OCI-LY1 (cell line): ENCODE measurements around the gene AFP.

Source experiments
- H2AFZ ChIP-seq: fragments of 200-600 bp; sonication (generic), shearing (Covaris generic); 2 replicates; pipeline ENCODE4 v1.6.0; 2014; ENCODE audit warnings: antibody characterized with exemption, mild to moderate bottlenecking, low read length
- H3F3A ChIP-seq: fragments of 200-600 bp; sonication (generic), shearing (Covaris generic); 2 replicates; pipeline ENCODE4 v1.6.0; 2014; ENCODE audit warnings: mild to moderate bottlenecking, antibody characterized with exemption, low read length, moderate library complexity; ENCODE audit not compliant: insufficient read depth
- H3K27ac ChIP-seq: fragments of 200-600 bp; sonication (generic); 2 replicates; pipeline ENCODE4 v1.5.1; 2014; ENCODE audit warnings: low read length, mixed run types, mild to moderate bottlenecking, low read depth; ENCODE audit not compliant: poor library complexity, severe bottlenecking
- H3K27me3 ChIP-seq: fragments of 200-600 bp; sonication (generic); 2 replicates; pipeline ENCODE4 v1.6.0; 2014; ENCODE audit warnings: antibody characterized with exemption, mild to moderate bottlenecking, low read length, moderate library complexity; ENCODE audit not compliant: insufficient read depth
- H3K36me3 ChIP-seq: fragments of 200-600 bp; sonication (generic); 2 replicates; pipeline ENCODE4 v1.6.1; 2014; ENCODE audit warnings: mild to moderate bottlenecking, antibody characterized with exemption, low read length, moderate library complexity, mixed read lengths; ENCODE audit not compliant: insufficient read depth
- H3K4me1 ChIP-seq: fragments of 200-600 bp; sonication (generic); 2 replicates; pipeline ENCODE4 v1.5.1; 2014; ENCODE audit warnings: mild to moderate bottlenecking, low read length, moderate library complexity; ENCODE audit not compliant: insufficient read depth, severe bottlenecking
- H3K4me2 ChIP-seq: fragments of 200-600 bp; sonication (generic), shearing (Covaris generic); 2 replicates; pipeline ENCODE4 v1.6.1; 2014; ENCODE audit warnings: low read length
- H3K4me3 ChIP-seq: fragments of 200-600 bp; sonication (generic); 2 replicates; pipeline ENCODE4 v1.5.1; 2014; ENCODE audit warnings: low read length, low read depth, mild to moderate bottlenecking, mixed read lengths; ENCODE audit not compliant: poor library complexity, severe bottlenecking
- H3K79me2 ChIP-seq: fragments of 200-600 bp; shearing (Covaris generic); 2 replicates; pipeline ENCODE4 v1.6.1; 2016; ENCODE audit warnings: mixed run types, low read length, mixed read lengths; ENCODE audit not compliant: insufficient read depth
- H3K9ac ChIP-seq: fragments of 200-600 bp; sonication (generic), shearing (Covaris generic); 2 replicates; pipeline ENCODE4 v1.6.1; 2014; ENCODE audit warnings: mild to moderate bottlenecking, low read length, mixed read lengths
- H3K9me2 ChIP-seq: fragments of 200-600 bp; sonication (generic), shearing (Covaris generic); 2 replicates; pipeline ENCODE4 v1.6.1; 2014; ENCODE audit warnings: low read depth, mild to moderate bottlenecking, low read length, mixed read lengths
- H3K9me3 ChIP-seq: fragments of 200-600 bp; shearing (Covaris generic); 2 replicates; pipeline ENCODE4 v1.6.1; 2014; ENCODE audit warnings: low read length, mixed read lengths
- H4K20me1 ChIP-seq: fragments of 200-600 bp; sonication (generic), shearing (Covaris generic); 2 replicates; pipeline ENCODE4 v1.6.0; 2016; ENCODE audit warnings: mild to moderate bottlenecking, low read length; ENCODE audit not compliant: insufficient read depth
- EZH2 ChIP-seq: fragments of 200-600 bp; sonication (generic), shearing (Covaris generic); IDR thresholded peaks from 2 replicates; pipeline ENCODE4 v1.8.0; 2017; ENCODE audit warnings: borderline replicate concordance, mixed run types, mild to moderate bottlenecking, antibody characterized with exemption, low read length, moderate library complexity, mixed read lengths
- TF ChIP-seq, protein P1 (sequence below): fragments of 200-600 bp; sonication (generic), shearing (Covaris generic); IDR thresholded peaks from 2 replicates; pipeline ENCODE4 v1.5.1; 2017; ENCODE audit warnings: mild to moderate bottlenecking, antibody characterized with exemption, low read length, moderate library complexity, mixed read lengths

Gene AFP

DNA sequence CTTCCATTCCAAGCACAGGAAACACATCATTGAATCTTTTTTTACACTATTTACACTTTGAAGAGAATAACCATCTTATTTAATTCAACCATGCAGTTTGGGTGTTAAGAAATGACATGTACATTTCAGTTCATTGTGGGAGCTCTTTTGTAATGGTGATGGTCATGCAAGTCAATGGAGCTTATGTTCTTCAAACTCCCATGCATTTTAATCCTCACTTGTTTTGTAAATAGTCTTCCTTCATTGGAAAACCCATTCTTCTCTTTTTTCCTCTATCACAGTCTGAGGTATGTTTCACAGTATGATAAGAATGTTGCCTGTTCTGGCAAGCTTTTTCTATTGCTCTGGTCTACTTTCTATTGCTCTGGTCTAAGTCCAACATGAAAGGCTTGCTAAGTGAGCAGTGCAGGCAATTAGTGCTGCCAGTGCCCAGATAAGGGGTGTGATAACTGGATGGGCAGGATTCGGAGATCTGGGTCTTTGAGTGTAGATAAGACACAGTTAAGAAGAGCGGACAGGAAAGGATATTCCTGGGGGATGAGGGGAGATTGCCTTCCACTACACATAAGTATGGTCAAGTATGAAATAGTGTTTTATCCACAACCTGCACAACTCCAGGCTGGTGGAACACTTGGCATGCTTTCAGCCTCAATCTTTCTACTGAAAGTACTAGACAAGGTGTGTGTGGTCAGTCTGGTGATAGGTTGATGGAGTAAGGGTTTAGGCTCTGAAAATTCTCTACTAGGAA lies 17.1 kb downstream of the AFP start:
- no peak for TF ChIP-seq EZH2
- TF ChIP-seq, protein P1, sequence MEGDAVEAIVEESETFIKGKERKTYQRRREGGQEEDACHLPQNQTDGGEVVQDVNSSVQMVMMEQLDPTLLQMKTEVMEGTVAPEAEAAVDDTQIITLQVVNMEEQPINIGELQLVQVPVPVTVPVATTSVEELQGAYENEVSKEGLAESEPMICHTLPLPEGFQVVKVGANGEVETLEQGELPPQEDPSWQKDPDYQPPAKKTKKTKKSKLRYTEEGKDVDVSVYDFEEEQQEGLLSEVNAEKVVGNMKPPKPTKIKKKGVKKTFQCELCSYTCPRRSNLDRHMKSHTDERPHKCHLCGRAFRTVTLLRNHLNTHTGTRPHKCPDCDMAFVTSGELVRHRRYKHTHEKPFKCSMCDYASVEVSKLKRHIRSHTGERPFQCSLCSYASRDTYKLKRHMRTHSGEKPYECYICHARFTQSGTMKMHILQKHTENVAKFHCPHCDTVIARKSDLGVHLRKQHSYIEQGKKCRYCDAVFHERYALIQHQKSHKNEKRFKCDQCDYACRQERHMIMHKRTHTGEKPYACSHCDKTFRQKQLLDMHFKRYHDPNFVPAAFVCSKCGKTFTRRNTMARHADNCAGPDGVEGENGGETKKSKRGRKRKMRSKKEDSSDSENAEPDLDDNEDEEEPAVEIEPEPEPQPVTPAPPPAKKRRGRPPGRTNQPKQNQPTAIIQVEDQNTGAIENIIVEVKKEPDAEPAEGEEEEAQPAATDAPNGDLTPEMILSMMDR: no peak
- Histone ChIP-seq H3K4me3 (no peak overlapping the region), H3K27me3 (no peaks in the 10 kb centered on the region), H3K4me2 (no peak overlapping the region), H3K9me2 (no peaks in the 10 kb centered on the region), H3K9me3 (no peaks in the 10 kb centered on the region), H3F3A (no peaks in the 10 kb centered on the region), H3K9ac (no peak overlapping the region), H3K79me2 (no peaks in the 10 kb centered on the region), H3K27ac (no peak overlapping the region), H4K20me1 (no peaks in the 10 kb centered on the region), H3K36me3 (no peaks in the 10 kb centered on the region), H2AFZ (no peak overlapping the region), H3K4me1 (no peaks in the 10 kb centered on the region)

DNA sequence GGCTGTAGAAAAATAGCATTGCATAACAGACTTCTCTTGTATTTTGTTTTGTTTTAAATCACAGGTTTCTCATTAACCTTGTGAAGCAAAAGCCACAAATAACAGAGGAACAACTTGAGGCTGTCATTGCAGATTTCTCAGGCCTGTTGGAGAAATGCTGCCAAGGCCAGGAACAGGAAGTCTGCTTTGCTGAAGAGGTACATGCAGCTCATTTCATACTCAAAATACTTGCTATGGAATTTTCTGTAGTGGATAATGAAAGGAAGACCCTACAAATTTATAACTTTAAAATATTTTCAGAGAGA lies 17.6 kb downstream of the AFP start:
- H3K27me3 ChIP-seq: no peaks in the 10 kb centered on the region
- no peaks in the 10 kb centered on the region for H3K9me2 ChIP-seq
- no peaks in the 10 kb centered on the region for H4K20me1 ChIP-seq
- H3K4me2 ChIP-seq: no peak overlapping the region
- no peaks in the 10 kb centered on the region for H3K9me3 ChIP-seq
- no peak overlapping the region for H3K27ac ChIP-seq
- H3K9ac ChIP-seq: no peak overlapping the region
- no peaks in the 10 kb centered on the region for H3K79me2 ChIP-seq
- no peak overlapping the region for H3K4me3 ChIP-seq
- no peaks in the 10 kb centered on the region for H3K36me3 ChIP-seq
- H3K4me1 ChIP-seq: no peaks in the 10 kb centered on the region
- H3F3A ChIP-seq: no peaks in the 10 kb centered on the region
- no peak overlapping the region for H2AFZ ChIP-seq
- TF ChIP-seq EZH2: no peak
- TF ChIP-seq, protein P1: no peak

DNA sequence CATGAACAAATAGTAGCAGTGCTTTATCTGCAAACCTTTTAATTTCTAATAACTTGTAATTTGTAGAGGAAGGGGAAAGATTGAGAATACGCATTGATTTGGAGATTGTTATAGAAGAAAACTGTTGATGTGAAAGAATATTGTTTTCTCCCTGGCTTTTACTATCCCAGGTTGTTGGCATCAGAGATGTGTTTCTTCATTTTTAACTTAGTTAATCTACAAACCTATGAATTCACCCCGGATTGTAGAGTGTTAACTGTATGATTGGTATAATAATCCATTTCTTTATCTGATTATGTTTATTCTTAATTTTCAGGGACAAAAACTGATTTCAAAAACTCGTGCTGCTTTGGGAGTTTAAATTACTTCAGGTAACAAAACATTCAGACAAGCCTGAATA lies 18.9 kb downstream of the AFP start:
- H3K4me3 ChIP-seq: no peak overlapping the region

More for the DNA sequence above, 18.9 kb downstream of the AFP start:
- no peaks in the 10 kb centered on the region for H4K20me1 ChIP-seq
- no peak overlapping the region for H2AFZ ChIP-seq
- TF ChIP-seq, protein P1: no peak
- no peak for TF ChIP-seq EZH2
- no peaks in the 10 kb centered on the region for H3K9me3 ChIP-seq
- no peaks in the 10 kb centered on the region for H3K27me3 ChIP-seq
- H3K9me2 ChIP-seq: no peaks in the 10 kb centered on the region
- H3K36me3 ChIP-seq: no peaks in the 10 kb centered on the region
- H3K27ac ChIP-seq: no peak overlapping the region
- H3K79me2 ChIP-seq: no peaks in the 10 kb centered on the region
- H3F3A ChIP-seq: no peaks in the 10 kb centered on the region
- H3K4me1 ChIP-seq: no peaks in the 10 kb centered on the region
- no peak overlapping the region for H3K9ac ChIP-seq
- no peak overlapping the region for H3K4me2 ChIP-seq
